WTC11 (cell line): ENCODE results near the gene ARMH1.

Experiments
- CTCF ChIP-seq: fragments of 200-600 bp; IDR thresholded peaks from 2 replicates; pipeline ENCODE4 v1.8.0; 2022; ENCODE audit warnings: antibody characterized with exemption
- FOXK1 ChIP-seq: sonication (generic); formaldehyde crosslinking; IDR thresholded peaks from 2 replicates; pipeline ENCODE4 v1.8.0; 2022; ENCODE audit warnings: mild to moderate bottlenecking, moderate library complexity, missing genetic modification reagents
- NR3C1 ChIP-seq: sonication (generic); formaldehyde crosslinking; conservative IDR thresholded peaks from 2 replicates; pipeline ENCODE4 v1.8.1; 2023; ENCODE audit warnings: low read depth, mild to moderate bottlenecking, missing genetic modification reagents
- SMAD3 ChIP-seq: sonication (generic); formaldehyde crosslinking; IDR thresholded peaks from 2 replicates; pipeline ENCODE4 v1.8.0; 2022; ENCODE audit warnings: missing genetic modification reagents, mild to moderate bottlenecking, borderline replicate concordance
- SMAD4 ChIP-seq: sonication (generic); formaldehyde crosslinking; IDR thresholded peaks from 2 replicates; pipeline ENCODE4 v1.8.0; 2022; ENCODE audit warnings: mild to moderate bottlenecking, missing genetic modification reagents
- TEAD4 ChIP-seq: sonication (generic); formaldehyde crosslinking; IDR thresholded peaks from 2 replicates; pipeline ENCODE4 v1.8.0; 2022; ENCODE audit warnings: mild to moderate bottlenecking, missing genetic modification reagents
- USF2 ChIP-seq: sonication (generic); formaldehyde crosslinking; IDR thresholded peaks from 2 replicates; pipeline ENCODE4 v1.8.1; 2023; ENCODE audit warnings: mild to moderate bottlenecking, missing genetic modification reagents, moderate library complexity
- ZBTB43 ChIP-seq: sonication (generic); formaldehyde crosslinking; IDR thresholded peaks from 2 replicates; pipeline ENCODE4 v1.8.1; 2023; ENCODE audit warnings: mild to moderate bottlenecking, missing genetic modification reagents
- ZNF121 ChIP-seq: sonication (generic); formaldehyde crosslinking; IDR thresholded peaks from 2 replicates; pipeline ENCODE4 v1.8.0; 2023; ENCODE audit warnings: missing genetic modification reagents
- ZNF396 ChIP-seq: fragments of 250-450 bp; sonication (Bioruptor Pico); IDR thresholded peaks from 2 replicates; pipeline ENCODE4 v1.8.0; 2021; ENCODE audit warnings: mild to moderate bottlenecking, moderate library complexity, borderline replicate concordance
- TF ChIP-seq, protein P1 (sequence below): sonication (generic); formaldehyde crosslinking; conservative IDR thresholded peaks from 2 replicates; pipeline ENCODE4 v1.8.1; 2022; ENCODE audit warnings: mild to moderate bottlenecking, missing genetic modification reagents
- TF ChIP-seq, protein P2 (sequence below): sonication (generic); formaldehyde crosslinking; IDR thresholded peaks from 2 replicates; pipeline ENCODE4 v1.8.0; 2022; ENCODE audit warnings: mild to moderate bottlenecking, missing genetic modification reagents

GRCh38 chr1:44643721-44644334, 30.7 kb upstream of the ARMH1 start:
- no peak for TF ChIP-seq ZNF396 (CRISPR knock-in tag)
- TF ChIP-seq NR3C1 (CRISPR knock-in tag) = no peak
- no peak for TF ChIP-seq SMAD3
- TF ChIP-seq, protein P1, sequence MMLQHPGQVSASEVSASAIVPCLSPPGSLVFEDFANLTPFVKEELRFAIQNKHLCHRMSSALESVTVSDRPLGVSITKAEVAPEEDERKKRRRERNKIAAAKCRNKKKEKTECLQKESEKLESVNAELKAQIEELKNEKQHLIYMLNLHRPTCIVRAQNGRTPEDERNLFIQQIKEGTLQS (CRISPR knock-in tag) = no peak
- TF ChIP-seq TEAD4 (CRISPR knock-in tag) = no peak
- TF ChIP-seq CTCF = no peak
- TF ChIP-seq, protein P2, sequence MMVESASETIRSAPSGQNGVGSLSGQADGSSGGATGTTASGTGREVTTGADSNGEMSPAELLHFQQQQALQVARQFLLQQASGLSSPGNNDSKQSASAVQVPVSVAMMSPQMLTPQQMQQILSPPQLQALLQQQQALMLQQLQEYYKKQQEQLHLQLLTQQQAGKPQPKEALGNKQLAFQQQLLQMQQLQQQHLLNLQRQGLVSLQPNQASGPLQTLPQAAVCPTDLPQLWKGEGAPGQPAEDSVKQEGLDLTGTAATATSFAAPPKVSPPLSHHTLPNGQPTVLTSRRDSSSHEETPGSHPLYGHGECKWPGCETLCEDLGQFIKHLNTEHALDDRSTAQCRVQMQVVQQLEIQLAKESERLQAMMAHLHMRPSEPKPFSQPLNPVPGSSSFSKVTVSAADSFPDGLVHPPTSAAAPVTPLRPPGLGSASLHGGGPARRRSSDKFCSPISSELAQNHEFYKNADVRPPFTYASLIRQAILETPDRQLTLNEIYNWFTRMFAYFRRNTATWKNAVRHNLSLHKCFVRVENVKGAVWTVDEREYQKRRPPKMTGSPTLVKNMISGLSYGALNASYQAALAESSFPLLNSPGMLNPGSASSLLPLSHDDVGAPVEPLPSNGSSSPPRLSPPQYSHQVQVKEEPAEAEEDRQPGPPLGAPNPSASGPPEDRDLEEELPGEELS = no peak
- no peak for TF ChIP-seq USF2 (CRISPR knock-in tag)
- TF ChIP-seq SMAD4 (CRISPR knock-in tag) = no peak
- no peak for TF ChIP-seq ZBTB43 (CRISPR knock-in tag)
- TF ChIP-seq FOXK1 = no peak
- TF ChIP-seq ZNF121 (CRISPR knock-in tag) = no peak
